ENCODE results near the gene SLC25A12. TPM values are rescaled to one million over a fixed set of nuclear protein-coding genes. Genes with fewer than 3 reads are reported as not detected.

SLC25A12 gene
- total and polyA plus RNA-seq, 2 of the 13 experiments (the other 11 are each of a cell fraction or from before 2014, with no cell fraction given), result 8.1 to 15.9 TPM

- intact Hi-C loops (cut with micrococcal nuclease; ENCODE audit: unreplicated experiment) (no loop called here), in situ Hi-C loops (cut with HindIII; ENCODE audit: extremely low pct_ligation_motif_present, low pct_unique_long_range_greater_than_20kb) (no loop called here)
- ChIA-PET CTCF (ENCODE audit: low intra/inter-chr PET ratio, low total read pairs) (no interaction called here), POLR2A (interaction anchor here (0.6 kb wide), 1 partner anchor 24 kb away, joined by 3 read pairs; no protein-coding TSS in a partner anchor)
- FAIRE-seq, result no peak
- Histone ChIP-seq H3K9ac (ENCODE audit: insufficient read depth, low read depth, low read length) (no peak overlapping the region), H3K4me2 (ENCODE audit: low read depth, low read length) (no peak overlapping the region), H3K4me3 (replicated peaks in 1 of 3; ENCODE audit: insufficient read depth in 1 of 3, low read depth in 2 of 3, low read length in 3 of 3) (no peak overlapping the region), H3K36me3 (replicated peaks in 1 of 2; ENCODE audit: control insufficient read depth in 1 of 2, insufficient read depth in 2 of 2, low read length in 2 of 2) (no peaks in the 10 kb centered on the region), H3K27ac (ENCODE audit: extremely low read length, insufficient read depth, low read length) (no peak overlapping the region), H3K79me2 (ENCODE audit: insufficient read depth, low read length) (peaks cover 18% of the 10 kb centered on the region), H3K9me3 (ENCODE audit: low read length) (no peaks in the 10 kb centered on the region), H4K20me1 (ENCODE audit: insufficient read depth, low read length) (no peaks in the 10 kb centered on the region), H2AFZ (ENCODE audit: low read length) (no peak overlapping the region), H3K4me1 (ENCODE audit: insufficient read depth, low read length) (peaks cover 30% of the 10 kb centered on the region), H3K27me3 (ENCODE audit: control insufficient read depth in 1 of 2, insufficient read depth in 2 of 2, low read length in 2 of 2) (peaks cover 0 to 8% of the 10 kb centered on the region in 2 experiments; a peak in 3 of 5 replicates)
- no TSS peak for BruUV-seq (replicated peaks)
- WGBS (ENCODE audit: low lambda C conversion rate), result 29% methylated on average over 2 of the region's 2 CpGs
- TF ChIP-seq CEBPG (CRISPR knock-in tag; IDR thresholded peaks at IDR 0.05), result 0 out of 2 replicates have a peak, but pooled peaks have one; percentile 13
- TF ChIP-seq BCL3 (CRISPR knock-in tag; IDR thresholded peaks at IDR 0.05), result no peak
- no peak for TF ChIP-seq ZNF720 (CRISPR knock-in tag; IDR thresholded peaks at IDR 0.05)
- peak; percentile 91 for TF ChIP-seq ZNF770 (CRISPR knock-in tag; IDR thresholded peaks at IDR 0.05)
- TF ChIP-seq ZNF614 (CRISPR knock-in tag; IDR thresholded peaks at IDR 0.05; ENCODE audit: borderline replicate concordance), result no peak
- TF ChIP-seq ATF7 (IDR thresholded peaks at IDR 0.05), result peak; percentile 56; the same call in 1 of the 2 replicates
- TF ChIP-seq ATF7 (CRISPR knock-in tag; IDR thresholded peaks at IDR 0.05), result no peak
- TF ChIP-seq JARID2 (CRISPR knock-in tag; IDR thresholded peaks at IDR 0.05; ENCODE audit: insufficient replicate concordance), result no peak
- TF ChIP-seq NFIC (IDR thresholded peaks at IDR 0.05; ENCODE audit: low read length), result no peak
- TF ChIP-seq CEBPB (IDR thresholded peaks at IDR 0.05; ENCODE audit: borderline replicate concordance, low read depth, low read length), result 0 out of 2 replicates have a peak, but pooled peaks have one; percentile 20
- no peak for TF ChIP-seq NCOA2 (CRISPR knock-in tag; IDR thresholded peaks at IDR 0.05)
- no peak for DNase-seq (ENCODE audit: low spot score)
- ATAC-seq, result no peak
Observed at GRCh38 chr2:171919453-171919852, 25.4 kb upstream of the SLC25A12 start.
